Measurements from ENCODE around the gene ABCA2.
"Not testable (repeated sequence)": the region's sequence is repeated elsewhere in the genome, so short reads cannot be mapped to it uniquely, and the experiment has no call there.

The ABCA2 gene

GRCh38 chr9:137015976-137016375, 12.1 kb downstream of the ABCA2 start:
- DNase-seq (ENCODE audit: low spot score): no peak

GRCh38 chr9:137015540-137015930, 12.5 kb downstream of the ABCA2 start:
- no peak for DNase-seq (ENCODE audit: low spot score)

- DNase-seq (ENCODE audit: low spot score): no peak
Observed at GRCh38 chr9:137014776-137015539, 13.1 kb downstream of the ABCA2 start.

- DNase-seq (ENCODE audit: low spot score): no peak
Observed at GRCh38 chr9:137014166-137014565, 13.9 kb downstream of the ABCA2 start.

GRCh38 chr9:137013571-137013940, 14.5 kb downstream of the ABCA2 start:
- DNase-seq (ENCODE audit: low spot score): no peak

- DNase-seq (ENCODE audit: low spot score): no peak
Observed at GRCh38 chr9:137012694-137013570, 15.1 kb downstream of the ABCA2 start.

- DNase-seq (ENCODE audit: low spot score): no peak
Observed at GRCh38 chr9:137011907-137012675, 15.9 kb downstream of the ABCA2 start.

- DNase-seq (ENCODE audit: low spot score): no peak
Observed at GRCh38 chr9:137011156-137011555, 16.9 kb downstream of the ABCA2 start.

- DNase-seq (ENCODE audit: low spot score): no peak
Observed at GRCh38 chr9:137009938-137010732, 17.9 kb downstream of the ABCA2 start.

GRCh38 chr9:137009217-137009616, 18.8 kb downstream of the ABCA2 start:
- DNase-seq (ENCODE audit: low spot score): no peak

GRCh38 chr9:137008312-137008711, 19.7 kb downstream of the ABCA2 start:
- no peak for DNase-seq (ENCODE audit: low spot score)

GRCh38 chr9:137007816-137008270, 20.2 kb downstream of the ABCA2 start:
- no peak for DNase-seq (ENCODE audit: low spot score)

GRCh38 chr9:137007108-137007815, 20.8 kb downstream of the ABCA2 start:
- DNase-seq (ENCODE audit: low spot score): no peak

- no peak for DNase-seq (ENCODE audit: low spot score)
Observed at GRCh38 chr9:137006116-137007003, 21.7 kb downstream of the ABCA2 start.

GRCh38 chr9:137004285-137004684, 23.8 kb downstream of the ABCA2 start:
- not testable (repeated sequence) for DNase-seq (ENCODE audit: low spot score)

GRCh38 chr9:137002646-137003041, 25.4 kb downstream of the ABCA2 start:
- no peak for DNase-seq (ENCODE audit: low spot score)

GRCh38 chr9:137001857-137002645, 26.0 kb downstream of the ABCA2 start:
- DNase-seq (ENCODE audit: low spot score): no peak

GRCh38 chr9:137000177-137000930, 27.7 kb downstream of the ABCA2 start:
- no peak for DNase-seq (ENCODE audit: low spot score)

All from kidney capillary endothelial cell (primary cell).